Adipose tissue (tissue), 3 donors: Measurements from ENCODE around the gene DENND2D. TPM values are rescaled to one million over a fixed set of nuclear protein-coding genes. Genes with fewer than 3 reads are reported as not detected.

Source experiments
- H3K27ac ChIP-seq: one replicate; pipeline ENCODE4 v1.5.1; 2013; ENCODE audit warnings: low read depth, low read length
- WGBS, 3 donors: extraction: QIAGEN DNeasy Blood & Tissue Kit; methylation state at CpG; one replicate each; pipeline ENCODE4 v1.1.7; 2013; 5-methylcytosine and 5-hydroxymethylcytosine counted together
- polyA plus RNA-seq, 3 donors: library from polyadenylated mRNA; stranded (reverse); fragments of 200-250 nt; gene quantifications; one replicate each; pipeline ENCODE4 v1.2.3, GENCODE V29; 2013
- donor health status: healthy with polysubstance abuse.
- donor health status: Bipolar disorder and iron deficiency.
- donor health status: healthy.

Gene DENND2D
- polyA plus RNA-seq, 3 donors: 9.6 to 23.1 (median 19.6) TPM

DNA sequence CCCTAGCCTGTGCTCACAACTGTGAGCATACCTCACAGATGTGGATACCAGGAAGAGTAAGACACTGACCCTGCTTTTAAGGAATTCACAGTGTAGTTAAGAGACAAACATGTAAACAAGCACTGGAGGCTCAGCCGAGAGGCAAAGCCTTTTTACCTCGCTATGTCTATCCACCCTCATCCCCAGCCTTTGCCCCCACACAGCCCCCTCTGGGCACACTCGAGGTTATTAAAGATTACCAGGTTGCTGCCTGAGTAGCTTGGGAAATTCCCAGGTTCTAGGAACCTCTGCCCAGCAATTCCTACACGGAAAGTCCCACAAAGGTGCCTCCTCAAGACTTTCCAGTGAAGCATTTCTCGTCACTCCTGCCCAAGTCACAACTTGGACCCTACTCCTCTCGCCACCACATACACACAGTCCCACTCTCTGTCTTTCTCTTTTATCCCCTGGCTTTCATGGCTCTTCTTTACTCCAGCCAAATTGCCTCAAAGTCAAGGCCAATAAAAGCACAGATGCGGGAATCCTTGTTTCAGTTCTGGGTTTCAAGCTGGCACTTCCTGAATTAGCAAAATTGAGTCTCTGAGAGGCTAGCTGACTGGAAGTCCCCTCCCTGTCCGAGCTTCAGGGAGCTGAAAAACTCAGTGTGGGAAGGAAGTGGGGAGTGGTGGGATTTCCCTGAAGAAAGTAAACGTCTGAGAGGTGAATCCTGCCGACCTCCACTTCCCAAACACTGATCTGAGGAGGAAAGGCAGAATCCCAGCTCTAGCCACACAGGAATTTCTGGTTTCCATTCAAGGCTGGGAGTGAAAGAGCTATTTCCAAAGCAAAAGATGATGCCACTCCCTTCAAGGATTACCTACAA lies 7.6 kb downstream of the DENND2D start:
- peak overlapping the region; percentile 30 for H3K27ac ChIP-seq
- WGBS, 3 donors: 42 to 73% (median 42%) methylated on average over 10 of the region's 10 CpGs

DNA sequence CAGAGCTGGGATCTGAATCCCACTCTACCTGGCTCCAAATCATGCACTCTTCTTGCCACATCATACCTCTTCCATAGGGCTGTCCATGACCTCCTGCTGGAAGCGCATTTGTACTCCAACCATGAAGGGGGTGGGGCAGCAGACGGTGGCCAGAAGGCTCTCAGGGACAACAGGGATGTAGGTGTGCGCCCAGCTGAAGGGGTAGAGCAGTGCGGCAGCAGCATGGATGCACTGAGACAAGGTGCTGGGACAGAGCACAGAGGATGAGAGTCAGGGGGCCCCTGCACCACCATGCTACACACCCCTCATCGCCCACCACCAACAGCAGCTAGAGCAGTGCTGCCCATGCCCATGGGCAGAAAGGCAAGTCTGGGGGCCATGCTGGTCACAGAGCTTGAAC lies 8.4 kb downstream of the DENND2D start:
- H3K27ac ChIP-seq: no peak overlapping the region
- WGBS, 3 donors: 95 to 96% (median 95%) methylated on average over 5 of the region's 5 CpGs

DNA sequence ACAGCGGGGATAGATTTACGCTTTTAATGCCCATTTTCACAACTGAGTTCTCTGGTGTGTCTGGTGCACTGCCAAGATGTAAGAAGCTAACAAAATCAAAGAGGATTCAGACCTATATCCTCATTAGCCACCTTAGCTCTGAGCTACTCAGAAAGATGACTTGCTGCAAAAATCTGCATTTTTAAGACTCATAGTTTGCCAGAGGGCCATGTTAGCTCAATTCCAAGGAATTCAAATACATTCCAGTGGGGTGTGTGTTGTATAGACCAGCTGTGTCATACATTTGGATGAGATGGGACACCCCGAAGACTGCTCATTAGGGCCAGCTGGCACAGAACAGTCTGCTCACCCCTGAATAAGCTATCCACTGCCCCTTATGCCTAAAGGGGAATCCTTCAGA lies 8.9 kb downstream of the DENND2D start:
- no peak overlapping the region for H3K27ac ChIP-seq
- 50 to 93% (median 58%) methylated on average over 3 of the region's 3 CpGs for WGBS, 3 donors

DNA sequence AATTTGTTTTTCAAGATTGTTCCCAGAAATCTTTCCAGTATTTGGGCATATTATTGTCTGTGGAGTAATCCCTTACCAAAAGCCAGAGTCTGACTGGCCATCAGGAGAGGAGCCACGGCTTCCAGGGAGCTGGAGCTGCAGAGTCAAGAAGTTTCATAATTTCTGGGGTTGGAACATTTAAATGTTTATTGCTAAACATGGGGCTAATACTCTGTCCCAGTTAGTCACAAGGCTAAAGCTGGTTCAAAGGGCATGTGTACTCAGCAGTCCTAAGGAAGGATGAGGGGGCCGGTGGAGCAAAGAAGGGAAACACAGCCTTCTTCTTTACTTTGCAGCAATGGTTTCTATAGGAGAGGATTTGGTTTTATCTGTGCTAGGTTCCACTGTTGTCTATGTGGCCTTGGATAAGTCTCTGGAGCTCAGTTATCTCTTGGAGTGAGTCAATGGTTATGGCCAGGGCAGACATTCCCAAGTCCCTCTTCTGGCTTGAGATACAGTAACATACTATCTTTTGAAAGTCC lies 9.5 kb downstream of the DENND2D start:
- 50 to 81% (median 53%) methylated on average over 2 of the region's 2 CpGs for WGBS, 3 donors
- no peak overlapping the region for H3K27ac ChIP-seq

DNA sequence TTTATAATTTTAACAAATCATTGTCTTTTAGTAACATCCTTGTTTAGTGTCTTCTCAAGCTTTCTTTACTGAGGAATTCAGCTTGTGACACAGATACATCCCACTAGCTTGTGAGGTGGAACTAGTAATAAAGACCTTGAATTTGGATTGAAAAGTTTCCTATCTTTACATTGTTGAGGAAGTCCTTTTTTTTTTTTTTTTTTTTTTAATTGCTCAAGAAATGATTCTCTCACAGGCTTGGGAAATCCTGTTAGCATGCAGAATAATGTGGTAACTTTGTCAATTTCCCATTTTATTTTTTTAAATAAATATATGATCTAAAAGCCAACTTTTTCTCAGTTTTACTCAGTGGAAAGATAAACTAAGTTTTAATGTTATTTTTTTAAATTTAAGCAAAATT lies 15.8 kb downstream of the DENND2D start:
- no peak overlapping the region for H3K27ac ChIP-seq

DNA sequence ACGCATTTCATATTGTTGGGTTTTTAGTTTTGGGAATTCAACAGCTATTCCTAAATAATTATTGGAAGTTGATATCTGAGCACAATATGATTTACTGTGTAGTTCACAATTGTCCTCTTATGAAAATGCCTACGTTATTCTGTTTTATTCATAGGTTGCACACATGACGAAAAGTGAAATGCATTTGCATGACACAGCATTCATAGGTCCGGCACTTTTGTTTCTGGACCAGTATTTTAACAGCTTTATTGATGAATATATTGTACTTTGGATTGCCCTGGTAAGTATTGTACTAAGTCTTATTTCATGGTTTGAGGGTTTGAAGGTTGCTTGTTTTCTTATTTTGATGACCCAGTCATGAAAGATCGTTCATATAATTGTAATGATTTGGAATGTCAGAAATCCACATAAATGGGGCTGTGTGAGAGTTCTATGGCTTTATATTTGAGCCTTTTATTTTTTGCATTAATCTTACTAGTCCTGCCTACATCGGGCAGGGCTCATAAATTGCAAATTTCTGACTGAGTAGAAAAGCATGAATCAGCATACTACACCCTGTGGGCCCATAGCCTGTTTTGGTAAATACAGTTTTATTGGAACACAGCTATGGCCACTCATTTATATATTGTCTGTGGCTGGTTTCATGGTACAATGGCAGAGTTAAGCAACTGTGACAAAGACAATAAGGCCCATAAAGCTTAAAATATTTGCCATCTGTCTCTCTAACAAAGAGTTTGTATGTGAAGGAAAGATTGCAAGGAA lies 17.0 kb downstream of the DENND2D start:
- 89 to 95% (median 93%) methylated on average over 6 of the region's 6 CpGs for WGBS, 3 donors

DNA sequence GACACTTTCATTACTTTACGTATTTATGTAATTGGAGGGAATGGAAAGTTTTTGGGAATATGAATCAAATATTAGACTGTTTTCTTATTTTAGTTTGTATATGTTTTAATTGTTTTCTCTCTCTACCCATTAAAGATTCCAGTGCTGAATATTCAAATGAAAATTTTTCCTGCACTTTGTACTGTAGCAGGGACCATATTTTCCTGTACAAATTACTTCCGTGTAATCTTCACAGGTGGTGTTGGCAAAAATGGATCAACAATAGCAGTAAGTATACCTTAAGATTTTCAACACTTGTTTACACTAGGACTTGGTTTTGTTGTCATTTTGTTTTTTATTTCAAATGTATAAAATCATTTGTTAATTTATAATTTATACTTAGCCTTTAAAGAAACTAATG lies 18.4 kb downstream of the DENND2D start:
- WGBS, 3 donors: 84 to 97% (median 91%) methylated on average over 2 of the region's 2 CpGs

More for the DNA sequence above, 17.0 kb downstream of the DENND2D start:
- H3K27ac ChIP-seq: no peak overlapping the region

DNA sequence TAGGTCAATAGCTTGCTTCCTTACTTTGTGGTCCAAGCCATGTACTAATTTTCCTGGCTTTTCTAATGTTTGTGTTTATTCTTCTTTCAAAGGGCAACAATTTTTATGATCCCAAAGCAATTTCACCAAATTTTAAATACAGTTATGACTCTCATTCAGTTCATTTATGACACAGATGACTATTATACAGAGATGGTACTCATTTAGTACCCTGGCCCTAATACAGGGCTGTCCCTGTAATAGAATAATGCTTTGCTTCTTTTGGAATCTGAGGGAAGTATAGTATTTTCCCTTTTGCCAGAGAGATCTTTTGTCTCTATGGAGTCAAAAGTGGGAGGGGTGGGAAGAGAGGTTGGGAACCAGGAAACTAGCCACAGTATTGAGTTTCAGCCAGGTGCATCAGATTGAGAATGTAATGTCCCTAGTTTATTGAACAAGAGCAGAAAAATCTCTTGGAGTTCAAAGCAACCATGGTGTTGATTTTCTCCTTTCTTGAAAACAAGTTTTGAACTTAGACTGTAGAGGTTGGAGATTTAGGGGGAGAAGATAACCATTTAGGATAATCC lies 20.4 kb downstream of the DENND2D start:
- H3K27ac ChIP-seq: no peak overlapping the region

More for the DNA sequence above, 18.4 kb downstream of the DENND2D start:
- H3K27ac ChIP-seq: no peak overlapping the region

DNA sequence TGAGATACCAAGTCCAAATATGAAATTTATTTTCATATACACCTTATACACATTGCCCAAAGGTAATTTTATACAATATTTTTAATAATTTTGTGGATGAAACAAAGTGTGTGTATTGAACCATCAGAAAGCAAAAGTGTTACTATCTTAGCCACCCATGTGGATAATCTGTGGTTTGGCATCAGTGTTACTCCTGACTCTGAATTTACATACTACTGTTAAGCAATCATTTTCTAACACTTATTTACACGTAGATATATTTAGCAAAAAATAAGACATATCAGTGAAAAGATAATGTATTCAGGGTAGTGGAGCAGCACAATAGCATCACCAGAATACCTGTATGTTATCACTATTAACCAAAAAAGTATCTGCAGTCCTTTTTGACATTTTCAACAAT lies 23.8 kb downstream of the DENND2D start:
- WGBS, 3 donors: 66 to 69% (median 69%) methylated on average over 1 of the region's 1 CpG

DNA sequence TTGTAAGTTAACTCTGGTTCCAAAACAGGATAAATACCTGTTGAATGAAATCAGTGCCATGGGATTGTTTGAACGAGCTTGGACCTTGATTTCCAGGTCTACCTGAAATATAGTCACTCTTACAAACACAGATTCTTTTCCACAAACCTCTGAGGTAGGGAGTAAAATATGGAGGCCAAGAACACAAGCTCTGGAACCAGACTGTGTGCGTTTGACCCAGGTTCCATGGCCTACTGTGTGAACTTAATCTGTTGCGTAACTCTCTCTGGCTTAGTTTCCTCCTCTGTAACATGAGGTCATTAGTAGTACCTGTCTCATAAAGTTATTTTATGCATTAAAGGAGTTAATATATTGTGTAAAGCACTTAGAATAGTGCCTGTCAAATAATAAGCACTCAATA lies 25.1 kb downstream of the DENND2D start:
- 92 to 93% (median 93%) methylated on average over 3 of the region's 3 CpGs for WGBS, 3 donors
- H3K27ac ChIP-seq: no peak overlapping the region

More for the DNA sequence above, 23.8 kb downstream of the DENND2D start:
- no peak overlapping the region for H3K27ac ChIP-seq

DNA sequence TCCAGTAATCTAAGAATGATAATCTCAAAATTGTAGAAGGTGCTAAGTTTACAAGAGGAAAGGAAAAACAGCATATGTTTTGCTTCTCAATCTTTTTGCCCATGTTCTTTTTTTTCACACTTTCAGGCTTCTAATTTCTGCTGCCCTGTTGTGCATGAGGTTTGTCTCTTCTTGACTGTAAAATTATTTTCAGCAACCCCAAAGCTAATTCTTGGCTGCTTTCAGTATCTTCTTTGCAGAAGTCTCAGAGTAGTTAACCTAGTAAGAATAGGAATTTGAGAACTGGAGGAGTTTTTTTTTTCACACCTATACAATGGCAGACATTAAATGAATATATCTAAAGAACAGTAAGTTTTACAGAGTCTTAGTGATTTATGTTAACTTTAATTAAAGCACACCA lies 26.4 kb downstream of the DENND2D start:
- no peak overlapping the region for H3K27ac ChIP-seq

DNA sequence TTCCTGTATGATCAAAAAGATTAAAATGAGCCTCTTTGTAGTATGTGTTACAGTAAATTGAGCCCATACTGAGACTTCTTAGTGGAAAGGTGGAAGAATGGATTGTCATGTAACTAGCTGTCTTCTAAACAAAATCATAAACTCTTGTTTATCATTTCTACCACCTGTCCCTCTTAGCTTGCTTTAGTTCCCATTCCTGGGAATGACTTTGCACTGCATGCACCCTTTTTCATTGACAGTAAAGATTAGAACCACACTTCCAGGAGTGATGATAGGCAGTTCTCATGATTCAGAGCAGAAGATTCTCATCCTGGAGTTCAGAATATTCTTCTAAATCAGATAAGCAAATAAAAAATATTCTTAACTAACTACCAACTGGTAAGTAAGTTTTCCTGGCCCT lies 28.0 kb downstream of the DENND2D start:
- H3K27ac ChIP-seq: no peak overlapping the region

DNA sequence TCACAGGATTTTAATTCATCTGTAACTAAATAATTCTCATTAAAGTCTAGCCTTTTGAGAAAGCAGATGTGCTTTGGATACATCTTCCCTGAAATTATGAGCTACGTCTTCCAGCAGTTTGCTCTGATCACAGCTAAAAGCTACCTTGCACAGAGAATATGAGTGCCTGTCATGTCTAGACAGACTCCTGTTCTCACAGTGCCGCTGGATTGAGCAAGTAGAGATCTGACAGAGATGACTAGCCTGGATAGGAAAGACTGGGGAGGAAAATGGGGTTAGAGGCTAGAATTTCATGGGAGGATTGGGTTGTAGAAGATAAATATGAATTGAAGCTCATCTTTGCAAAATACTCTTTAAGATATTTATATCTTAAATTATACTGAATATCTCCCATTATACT lies 36.3 kb downstream of the DENND2D start:
- WGBS, 3 donors: 89 to 92% (median 89%) methylated on average over 2 of the region's 2 CpGs
- H3K27ac ChIP-seq: no peak overlapping the region

DNA sequence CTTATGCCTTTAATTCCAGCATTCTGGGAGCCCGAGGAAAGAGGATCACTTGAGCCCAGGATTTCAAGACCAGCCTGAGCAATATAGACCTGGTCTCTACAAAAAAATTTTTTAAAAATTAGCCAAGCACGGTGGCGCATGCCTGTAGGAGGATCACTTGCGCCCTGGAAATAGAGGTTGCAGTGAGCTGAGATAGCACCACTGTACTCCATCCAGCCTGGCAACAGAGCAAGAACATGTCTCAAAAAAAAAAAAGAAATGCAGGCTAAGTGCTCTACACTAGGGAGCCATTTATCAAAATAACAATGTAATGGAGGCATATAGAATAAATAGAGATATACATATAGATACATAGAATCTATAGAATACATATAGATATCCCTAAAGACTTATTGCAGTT lies 37.1 kb downstream of the DENND2D start:
- WGBS, 3 donors: 89 to 94% (median 93%) methylated on average over 4 of the region's 4 CpGs
- H3K27ac ChIP-seq: no peak overlapping the region

DNA sequence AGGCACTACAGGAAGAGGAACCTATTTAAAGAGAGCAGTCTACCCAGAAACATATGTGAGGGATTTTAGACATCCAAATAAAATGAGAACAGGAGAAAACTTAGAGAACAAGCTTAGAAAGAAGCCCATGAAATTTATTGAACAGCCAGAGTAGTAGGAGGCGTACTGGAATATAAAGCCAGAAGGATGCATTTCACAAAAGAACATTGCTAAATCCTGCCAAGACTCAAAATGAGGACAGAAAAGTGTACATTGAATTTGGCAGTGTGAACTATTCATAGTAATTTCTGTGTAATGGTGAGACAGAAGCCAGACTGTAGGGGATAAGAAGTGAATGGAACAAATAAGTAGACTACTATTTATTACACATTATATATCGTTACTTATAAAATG lies 38.0 kb downstream of the DENND2D start:
- WGBS, 3 donors: 86 to 97% (median 94%) methylated on average over 2 of the region's 2 CpGs

DNA sequence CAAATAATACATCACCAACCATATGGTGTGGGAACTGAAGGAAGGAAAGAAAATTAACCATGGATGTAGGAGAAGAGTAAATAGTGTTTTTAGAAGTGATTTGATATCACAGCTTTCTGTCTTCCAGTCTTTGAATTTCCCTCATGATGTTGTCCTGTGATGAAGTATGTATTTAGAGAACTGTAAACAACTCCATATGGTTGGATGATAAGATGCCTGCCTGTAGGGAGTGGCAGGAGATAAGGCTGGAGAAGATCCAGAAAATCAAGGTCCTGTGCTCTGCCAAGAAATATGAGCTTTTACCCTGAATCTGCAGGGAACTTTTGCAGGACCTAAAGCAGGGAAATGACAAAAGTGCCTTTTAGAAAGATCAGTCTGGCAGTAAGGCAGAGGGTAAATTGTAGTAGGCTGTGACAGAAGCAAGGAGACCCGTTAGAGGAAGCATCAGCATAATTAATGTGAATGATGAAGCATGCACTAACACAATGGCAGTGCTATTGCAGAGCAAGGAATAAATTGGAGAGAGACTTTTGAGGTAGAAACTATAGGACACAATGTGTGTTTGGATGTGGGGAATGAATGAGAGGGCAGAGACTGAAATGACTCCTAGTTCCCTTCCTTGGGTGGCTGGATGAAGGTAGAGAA lies 38.5 kb downstream of the DENND2D start:
- H3K27ac ChIP-seq: no peak overlapping the region
- 18 to 46% (median 29%) methylated on average over 1 of the region's 1 CpG for WGBS, 3 donors

More for the DNA sequence above, 38.0 kb downstream of the DENND2D start:
- no peak overlapping the region for H3K27ac ChIP-seq

DNA sequence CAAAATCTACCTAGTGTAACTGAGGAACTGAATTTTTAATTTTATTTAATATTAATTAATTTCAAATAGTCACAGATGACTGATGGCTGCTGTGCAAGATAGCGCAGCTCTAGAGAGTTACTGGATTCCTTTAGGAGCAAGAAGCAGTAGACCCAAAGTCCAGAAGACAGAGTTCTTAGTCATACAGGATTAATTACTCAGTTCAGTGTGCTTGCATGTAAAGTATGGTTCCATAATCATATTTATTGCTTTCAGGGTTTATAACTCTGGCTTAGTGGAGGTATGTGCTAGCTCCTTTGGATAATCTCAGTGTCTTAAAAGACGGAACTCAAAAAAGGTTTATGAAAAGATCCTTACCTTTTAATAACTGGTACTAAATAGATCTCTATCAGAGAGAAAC lies 43.0 kb downstream of the DENND2D start:
- WGBS, 3 donors: 94 to 97% (median 96%) methylated on average over 2 of the region's 2 CpGs
- H3K27ac ChIP-seq: no peak overlapping the region

DNA sequence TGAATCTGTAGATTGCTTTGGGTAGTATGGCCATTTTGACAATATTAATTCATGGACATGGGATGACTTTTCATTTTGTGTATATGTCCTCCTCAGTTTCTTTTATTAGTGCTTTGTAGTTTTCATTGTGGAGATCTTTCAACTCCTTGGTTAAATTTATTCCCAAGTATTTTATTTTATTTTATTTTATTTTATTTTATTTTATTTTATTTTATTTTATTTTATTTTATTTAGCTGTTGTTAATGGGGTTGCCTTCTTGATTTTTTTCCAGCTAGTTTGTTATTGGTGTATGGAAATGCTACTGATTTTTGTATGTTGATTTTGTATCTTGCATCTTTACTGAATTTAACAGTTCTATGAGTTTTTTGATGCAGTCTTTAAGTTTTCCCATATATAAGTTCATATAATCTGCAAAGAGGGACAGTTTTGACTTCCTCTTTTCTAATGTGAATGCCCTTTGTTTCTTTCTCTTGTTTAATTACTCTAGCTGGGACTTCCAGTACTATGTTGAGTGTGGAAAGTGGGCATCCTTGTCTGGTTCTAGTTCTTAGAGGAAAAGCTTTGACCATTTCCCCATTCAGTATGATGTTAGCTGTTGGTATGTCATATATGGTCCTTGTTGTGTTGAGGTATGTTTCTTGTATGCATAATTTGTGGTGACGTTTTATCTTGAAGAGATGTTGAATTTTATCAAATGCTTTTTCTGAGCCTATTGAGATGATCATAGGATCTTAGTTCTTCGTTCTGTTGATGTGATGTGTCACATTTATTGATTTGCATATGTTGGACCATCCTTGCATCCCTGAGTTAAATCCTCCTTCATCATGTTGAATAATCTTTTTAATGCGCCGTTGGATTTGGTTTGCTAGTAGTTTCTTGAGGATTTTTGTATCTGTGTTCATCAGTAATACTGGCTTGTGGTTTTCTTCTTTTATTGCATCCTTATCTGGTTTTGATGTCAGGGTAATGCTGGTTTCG lies 46.1 kb downstream of the DENND2D start:
- WGBS, 3 donors: 94 to 96% (median 96%) methylated on average over 5 of the region's 5 CpGs
- H3K27ac ChIP-seq: no peak overlapping the region
